GM12865 (cell line): ENCODE results near the gene WASF3.
"Not testable (repeated sequence)": the region's sequence is repeated elsewhere in the genome, so short reads cannot be mapped to it uniquely, and the experiment has no call there.

ENCODE experiments used
- DNase-seq: peaks from one replicate; pipeline ENCODE4 v3.0.0; 2010; ENCODE audit warnings: low read depth
- H3K4me3 ChIP-seq: 2 replicates; pipeline ENCODE4 v1.5.1; 2011; ENCODE audit warnings: mild to moderate bottlenecking, low read depth, low read length, control low read depth
- TF ChIP-seq, protein P1 (sequence below): IDR thresholded peaks from 2 replicates; pipeline ENCODE4 v1.5.1; 2011; ENCODE audit warnings: low read length, control low read depth, low read depth, inconsistent platforms; ENCODE audit not compliant: insufficient read depth; ENCODE audit errors: missing control alignments

WASF3 gene

DNA sequence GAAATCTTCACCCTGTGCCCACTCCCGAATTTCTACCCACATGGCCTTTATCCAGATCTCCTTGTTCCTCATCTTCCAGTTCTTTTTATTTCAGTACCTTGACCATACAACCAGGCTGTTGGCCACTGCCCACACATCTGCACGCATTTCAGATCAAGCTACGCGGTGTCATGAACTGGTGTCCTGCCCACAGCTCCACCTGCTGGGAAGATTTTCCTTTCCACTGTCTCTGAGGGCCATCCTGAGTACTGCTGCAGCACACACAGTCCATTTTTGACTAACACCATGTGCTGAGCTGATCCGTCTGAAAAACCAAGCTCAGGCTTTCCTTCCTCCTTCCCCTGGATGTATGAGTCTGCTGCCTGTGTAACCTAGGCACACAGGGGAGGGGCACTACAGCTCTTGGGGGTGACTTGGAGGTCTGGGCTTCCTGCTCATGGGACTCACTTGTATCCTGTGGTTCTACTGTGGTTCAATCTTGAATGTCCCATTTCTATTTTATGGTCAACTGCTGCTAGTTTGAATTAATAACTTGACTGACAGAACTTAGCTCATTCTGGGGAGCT lies 71.9 kb downstream of the WASF3 start:
- TF ChIP-seq, protein P1, sequence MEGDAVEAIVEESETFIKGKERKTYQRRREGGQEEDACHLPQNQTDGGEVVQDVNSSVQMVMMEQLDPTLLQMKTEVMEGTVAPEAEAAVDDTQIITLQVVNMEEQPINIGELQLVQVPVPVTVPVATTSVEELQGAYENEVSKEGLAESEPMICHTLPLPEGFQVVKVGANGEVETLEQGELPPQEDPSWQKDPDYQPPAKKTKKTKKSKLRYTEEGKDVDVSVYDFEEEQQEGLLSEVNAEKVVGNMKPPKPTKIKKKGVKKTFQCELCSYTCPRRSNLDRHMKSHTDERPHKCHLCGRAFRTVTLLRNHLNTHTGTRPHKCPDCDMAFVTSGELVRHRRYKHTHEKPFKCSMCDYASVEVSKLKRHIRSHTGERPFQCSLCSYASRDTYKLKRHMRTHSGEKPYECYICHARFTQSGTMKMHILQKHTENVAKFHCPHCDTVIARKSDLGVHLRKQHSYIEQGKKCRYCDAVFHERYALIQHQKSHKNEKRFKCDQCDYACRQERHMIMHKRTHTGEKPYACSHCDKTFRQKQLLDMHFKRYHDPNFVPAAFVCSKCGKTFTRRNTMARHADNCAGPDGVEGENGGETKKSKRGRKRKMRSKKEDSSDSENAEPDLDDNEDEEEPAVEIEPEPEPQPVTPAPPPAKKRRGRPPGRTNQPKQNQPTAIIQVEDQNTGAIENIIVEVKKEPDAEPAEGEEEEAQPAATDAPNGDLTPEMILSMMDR: no peak
- no peak for DNase-seq
- H3K4me3 ChIP-seq: no peak overlapping the region

DNA sequence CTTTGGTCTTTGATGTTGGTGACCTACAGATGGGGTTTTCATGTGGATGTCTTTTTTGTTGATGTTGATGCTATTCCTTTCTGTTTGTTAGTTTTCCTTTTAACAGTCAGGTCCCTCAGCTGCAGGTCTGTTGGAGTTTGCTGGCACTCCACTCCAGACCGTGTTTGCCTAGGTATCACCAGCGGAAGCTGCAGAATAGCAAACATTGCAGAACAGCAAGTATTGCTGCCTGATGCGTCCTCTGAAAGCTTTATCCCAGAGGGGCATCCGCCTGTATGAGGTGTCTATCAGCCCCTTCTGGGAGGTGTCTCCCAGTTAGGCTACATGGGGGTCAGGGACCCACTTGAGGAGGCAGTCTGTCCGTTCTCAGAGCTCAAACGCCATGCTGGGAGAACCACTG lies 78.2 kb downstream of the WASF3 start:
- not testable (repeated sequence) for H3K4me3 ChIP-seq, DNase-seq

DNA sequence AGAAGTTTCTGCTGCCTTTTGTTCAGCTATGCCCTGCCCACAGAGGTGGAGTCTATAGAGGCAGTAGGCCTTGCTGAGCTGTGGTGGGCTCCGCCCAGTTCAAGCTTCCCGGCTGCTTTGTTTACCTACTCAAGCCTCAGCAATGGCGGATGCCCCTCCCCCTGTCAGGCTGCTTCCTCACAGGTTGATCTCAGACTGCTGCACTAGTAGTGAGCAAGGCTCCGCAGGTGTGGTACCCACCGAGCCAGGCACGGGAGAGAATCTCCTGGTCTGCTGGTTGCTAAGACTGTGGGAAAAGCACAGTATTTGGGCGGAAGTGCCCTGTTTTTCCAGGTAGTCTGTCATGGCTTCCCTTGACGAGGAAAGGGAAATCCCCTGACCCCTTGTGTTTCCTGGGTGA lies 78.6 kb downstream of the WASF3 start:
- not testable (repeated sequence) for H3K4me3 ChIP-seq, DNase-seq

GRCh38 chr13:26646603-26647002 lies 89.1 kb downstream of the WASF3 start:
- H3K4me3 ChIP-seq: no peak overlapping the region
- TF ChIP-seq, protein P1: no peak
- no peak for DNase-seq

DNA sequence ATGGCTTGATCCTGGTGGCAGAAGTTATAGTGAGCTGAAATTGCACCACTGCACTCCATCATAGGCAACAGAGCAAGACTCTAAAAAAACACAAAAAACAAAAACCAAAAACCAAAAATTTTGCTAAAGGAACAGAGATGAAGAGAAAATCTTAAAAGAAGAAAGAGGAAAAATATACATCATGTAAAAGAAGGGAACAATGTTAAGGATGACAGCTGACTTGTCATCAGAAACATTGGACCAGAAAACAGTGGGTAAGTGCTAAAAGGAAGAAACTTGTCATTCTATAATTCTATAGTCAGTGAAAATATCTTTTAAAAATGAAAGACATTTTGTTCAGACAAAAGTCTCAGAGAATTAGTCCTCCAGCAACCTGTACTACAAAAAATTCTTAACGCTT lies 93.8 kb downstream of the WASF3 start:
- TF ChIP-seq, protein P1: no peak
- DNase-seq: no peak
- H3K4me3 ChIP-seq: no peak overlapping the region

DNA sequence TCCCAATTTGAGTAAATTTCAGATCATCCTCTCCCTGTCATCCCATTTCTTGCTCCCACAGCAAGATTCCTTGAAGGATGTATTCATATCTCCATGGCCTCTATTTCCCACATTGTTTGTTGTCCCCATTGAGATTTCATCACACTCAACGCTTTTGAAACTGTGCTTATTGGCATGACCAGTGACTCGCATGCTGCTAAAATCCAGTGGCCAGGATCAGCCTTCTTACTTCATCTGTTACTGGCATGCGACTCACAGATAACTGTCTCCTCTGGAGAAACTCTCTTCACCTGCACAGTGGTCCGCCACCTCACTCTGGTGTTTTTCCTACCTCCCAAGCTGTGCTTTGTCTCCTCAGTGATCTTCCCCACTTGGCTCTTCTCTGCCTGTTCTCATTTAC lies 95.8 kb downstream of the WASF3 start:
- TF ChIP-seq, protein P1: no peak
- DNase-seq: no peak
- H3K4me3 ChIP-seq: no peak overlapping the region

DNA sequence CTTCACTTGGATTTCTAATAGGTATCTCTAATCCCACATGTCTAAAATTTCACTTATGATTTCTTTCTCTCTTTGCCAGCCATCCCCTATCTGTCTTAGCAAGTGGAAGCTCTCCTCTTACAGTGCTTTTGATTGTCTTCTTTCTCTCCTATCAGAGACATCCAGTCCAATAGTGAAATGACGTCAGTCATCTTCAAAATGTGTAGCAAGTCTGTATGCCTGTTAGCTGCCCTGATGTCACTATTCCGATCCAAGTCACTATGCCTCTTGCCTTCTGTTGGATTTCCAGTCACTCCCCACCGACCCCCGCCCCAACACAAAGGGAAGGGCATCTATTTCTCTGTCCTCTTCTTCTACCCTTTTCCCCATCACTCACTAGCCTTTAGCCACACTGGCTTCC lies 96.4 kb downstream of the WASF3 start:
- TF ChIP-seq, protein P1: no peak
- no peak for DNase-seq
- no peak overlapping the region for H3K4me3 ChIP-seq

GRCh38 chr13:26656919-26657318 lies 99.4 kb downstream of the WASF3 start:
- no peak overlapping the region for H3K4me3 ChIP-seq
- peak; percentile 18 for DNase-seq
- TF ChIP-seq, protein P1: no peak
